IPS DF 19.7 (cell line): ENCODE measurements around the gene LMO3.

ENCODE experiments used
- DNase-seq: peaks from one replicate; pipeline ENCODE4 v3.0.0-alpha.2; 2013; ENCODE audit warnings: low read depth, low spot score

LMO3 gene

GRCh38 chr12:16606117-16606200 is at the start of gene LMO3:
Gene LMO3 (minus strand): TSS chr12:16606162. CDS start chr12:16600860, 5,302 bp downstream.
- no peak for DNase-seq

GRCh38 chr12:16636435-16637055 is 30.6 kb upstream of the LMO3 start:
- DNase-seq = no peak

- no peak for DNase-seq
Measured at GRCh38 chr12:16634786-16635185, 28.8 kb upstream of the LMO3 start.

- no peak for DNase-seq
Measured at GRCh38 chr12:16626991-16627390, 21.0 kb upstream of the LMO3 start.

GRCh38 chr12:16622338-16622737 is 16.4 kb upstream of the LMO3 start:
- no peak for DNase-seq

DNA sequence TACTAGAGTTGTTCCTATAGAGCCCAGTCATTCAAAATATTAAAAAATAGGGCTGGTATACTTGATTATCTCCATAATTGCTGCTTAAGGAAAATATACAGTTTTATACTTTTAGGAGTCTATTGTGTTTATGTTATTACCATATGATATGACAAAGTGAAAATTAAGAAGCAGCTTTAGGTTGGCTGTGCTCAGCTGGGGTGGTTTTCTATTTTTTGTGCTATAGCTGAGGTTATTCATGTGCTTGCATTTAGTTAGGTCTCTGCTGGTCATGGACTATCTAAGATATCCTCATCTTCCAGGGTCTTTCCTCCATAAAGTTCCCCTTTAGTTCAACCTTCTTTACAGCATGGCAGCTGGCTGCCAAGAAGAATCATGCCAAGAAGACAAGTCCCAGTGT is 13.6 kb upstream of the LMO3 start:
- no peak for DNase-seq

DNA sequence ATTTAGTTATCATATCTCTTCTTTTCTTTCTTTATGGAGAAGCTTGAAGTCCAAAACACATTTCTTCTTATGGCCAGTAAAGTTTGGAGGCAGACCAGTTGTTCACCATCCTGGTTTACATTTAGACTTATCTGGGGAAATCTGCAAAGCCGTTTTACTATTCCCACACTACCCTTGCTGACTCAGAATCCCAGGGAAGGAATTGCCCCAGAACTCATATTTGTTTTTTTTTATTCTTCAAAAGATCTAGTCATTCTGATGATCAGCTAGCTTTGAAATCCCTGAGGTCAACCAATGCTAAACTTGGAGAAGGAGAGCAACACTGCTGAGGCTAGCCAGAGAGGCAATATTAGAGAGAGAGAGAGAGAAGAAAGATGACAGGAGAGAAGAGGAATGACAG is 12.3 kb upstream of the LMO3 start:
- no peak for DNase-seq

DNA sequence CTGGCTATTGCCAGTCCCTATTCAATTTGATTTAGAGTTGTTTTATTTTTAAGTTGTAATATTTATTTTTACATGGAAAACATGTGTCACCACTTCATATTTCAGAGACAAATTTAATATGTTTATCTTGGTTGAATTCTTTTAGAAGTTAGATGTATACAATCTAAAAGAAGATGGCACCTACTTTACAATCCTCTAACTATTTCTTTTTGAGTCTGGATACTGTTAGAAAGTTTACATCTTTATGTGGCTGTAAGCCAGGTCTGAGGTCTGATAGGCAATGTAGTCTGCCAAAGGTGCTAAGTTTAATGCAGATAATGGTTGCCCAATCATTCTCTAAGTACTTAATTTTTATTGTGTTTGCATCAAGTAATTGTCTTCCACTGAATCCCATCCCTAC is 7.2 kb upstream of the LMO3 start:
- DNase-seq = no peak

DNA sequence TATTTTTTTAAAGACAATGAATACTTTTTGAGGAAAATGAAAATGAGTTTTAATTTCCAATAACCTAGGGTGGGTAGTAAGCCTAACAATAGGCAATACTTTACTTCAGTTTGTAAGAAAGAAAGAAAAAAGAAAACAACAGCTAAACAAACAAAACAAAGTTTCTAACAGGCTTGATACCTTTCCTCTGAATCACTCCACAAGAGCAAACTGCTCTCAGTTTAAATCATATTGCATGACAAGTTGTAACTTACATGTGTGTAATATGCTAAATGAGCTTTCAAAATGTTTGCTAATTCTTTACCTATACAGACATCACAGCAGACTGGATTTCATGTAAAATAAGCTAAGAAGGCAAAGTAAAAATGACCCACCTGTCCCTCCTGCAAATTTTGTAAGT is 6.7 kb upstream of the LMO3 start:
- no peak for DNase-seq

- DNase-seq = no peak
Measured at GRCh38 chr12:16611146-16611545, 5.2 kb upstream of the LMO3 start.

DNA sequence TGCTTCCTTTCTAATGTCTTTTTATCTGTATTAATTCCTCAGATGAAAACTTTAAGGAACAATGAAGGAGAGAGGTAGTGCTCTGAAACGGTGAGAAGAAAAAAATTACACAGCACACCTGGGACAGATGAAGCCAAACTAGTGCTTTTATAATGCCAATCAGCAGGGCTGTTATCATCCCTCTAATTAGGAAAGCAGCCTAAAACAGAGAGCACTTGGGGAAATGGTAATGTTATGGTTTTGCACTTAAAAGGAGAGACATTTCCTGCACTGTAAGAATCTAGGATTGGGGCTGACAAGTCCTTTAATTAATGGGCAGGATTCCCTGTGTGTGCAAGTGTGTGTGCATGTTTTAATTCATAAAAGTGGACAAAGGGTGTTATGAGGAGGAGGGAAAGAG is 4.8 kb upstream of the LMO3 start:
- DNase-seq = no peak

DNA sequence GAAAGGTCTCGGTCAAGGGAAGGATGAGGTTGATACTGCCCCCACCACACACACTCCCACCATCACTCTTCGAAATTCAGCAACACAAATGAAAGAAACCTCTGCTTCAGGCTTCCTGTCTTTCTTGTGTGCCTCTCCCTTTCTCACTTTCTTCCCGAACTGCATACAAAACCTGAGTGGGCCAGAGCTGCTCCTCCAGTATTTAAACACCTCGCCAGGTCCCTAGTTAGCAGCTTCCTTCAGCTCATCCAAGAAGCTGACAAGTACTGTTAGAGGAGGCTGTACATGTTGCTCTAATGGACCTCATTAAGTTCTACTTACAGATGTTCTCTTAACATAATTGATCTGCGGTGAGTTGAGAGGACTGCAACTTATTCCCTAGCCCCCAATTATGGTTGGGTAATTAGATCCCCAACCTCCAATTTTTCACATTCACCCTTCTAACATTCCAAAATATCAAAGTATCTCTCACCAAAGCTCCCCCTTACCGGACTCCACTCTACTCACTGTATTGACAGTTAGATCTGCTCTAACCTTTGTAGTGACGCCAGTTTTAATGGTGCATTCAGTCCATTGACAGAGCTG is 4.1 kb upstream of the LMO3 start:
- DNase-seq = no peak

DNA sequence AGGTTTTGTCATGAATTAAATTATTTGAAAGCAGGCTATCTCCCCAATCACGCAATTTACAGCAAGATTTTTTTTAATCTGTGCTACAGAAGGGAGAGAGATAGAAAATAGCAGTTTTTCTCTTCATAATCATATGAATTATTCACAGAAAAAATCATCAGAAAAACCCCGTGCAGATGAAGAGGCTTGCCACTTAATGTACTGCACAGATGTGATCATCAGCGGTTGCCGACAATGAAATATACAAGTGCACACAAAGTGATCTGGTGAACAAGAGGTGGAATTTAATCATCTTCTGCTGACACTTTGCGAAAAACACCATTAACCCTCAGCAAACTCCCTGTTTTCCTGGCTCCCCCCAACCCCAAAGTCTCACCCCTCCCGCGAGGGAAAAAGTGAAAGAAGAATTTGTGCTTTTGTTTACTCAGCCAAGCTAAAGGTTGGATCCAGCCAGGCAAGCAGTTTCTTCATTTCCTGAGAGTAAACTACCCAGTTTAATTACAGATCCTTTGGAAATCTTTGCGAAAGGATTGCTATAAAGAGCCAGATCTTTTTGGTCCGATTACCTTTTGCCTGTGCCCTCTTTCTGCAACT is 3.1 kb upstream of the LMO3 start:
- DNase-seq = no peak

DNA sequence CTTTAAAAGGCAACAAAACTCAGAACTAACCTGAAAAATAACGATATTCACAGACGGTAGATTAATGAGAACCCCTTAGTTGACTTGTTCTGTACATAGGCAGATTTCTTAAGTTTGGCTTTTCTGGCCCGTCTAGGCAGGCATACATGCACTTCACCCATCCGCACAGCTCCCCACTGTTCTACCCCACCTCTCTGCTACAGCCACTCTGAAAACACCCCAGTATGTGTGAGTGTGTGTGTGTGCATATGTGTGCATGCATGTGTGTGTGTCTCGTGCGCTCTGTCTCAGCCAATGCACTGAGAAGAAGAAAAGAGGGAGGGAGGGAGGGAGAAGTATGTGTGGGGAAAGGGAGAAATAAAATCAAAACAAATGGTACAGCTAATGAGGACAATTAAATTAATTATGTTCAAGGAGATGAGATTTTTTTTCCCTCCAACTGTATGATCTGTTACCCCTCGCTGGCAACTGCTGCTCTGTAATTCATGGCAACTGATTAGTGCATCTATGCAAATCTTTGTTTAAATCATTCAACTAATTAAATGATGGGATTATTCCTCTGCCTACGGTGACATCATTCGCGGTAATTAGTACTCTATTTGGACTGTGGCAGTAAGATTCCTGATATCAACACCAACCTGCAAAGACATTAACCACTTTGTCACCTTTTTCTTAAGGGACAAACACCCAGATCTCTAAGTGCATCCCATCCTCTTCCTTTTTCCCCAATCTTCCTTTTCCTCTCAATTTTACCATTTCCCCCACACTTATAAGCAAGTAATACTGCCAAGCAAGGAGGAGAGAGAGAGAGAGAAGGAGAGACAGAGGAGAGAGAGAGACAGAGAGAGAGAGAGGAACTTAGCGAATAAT is 2.2 kb upstream of the LMO3 start:
- DNase-seq = no peak

- no peak for DNase-seq
Measured at GRCh38 chr12:16606991-16607390, 1.0 kb upstream of the LMO3 start.

DNA sequence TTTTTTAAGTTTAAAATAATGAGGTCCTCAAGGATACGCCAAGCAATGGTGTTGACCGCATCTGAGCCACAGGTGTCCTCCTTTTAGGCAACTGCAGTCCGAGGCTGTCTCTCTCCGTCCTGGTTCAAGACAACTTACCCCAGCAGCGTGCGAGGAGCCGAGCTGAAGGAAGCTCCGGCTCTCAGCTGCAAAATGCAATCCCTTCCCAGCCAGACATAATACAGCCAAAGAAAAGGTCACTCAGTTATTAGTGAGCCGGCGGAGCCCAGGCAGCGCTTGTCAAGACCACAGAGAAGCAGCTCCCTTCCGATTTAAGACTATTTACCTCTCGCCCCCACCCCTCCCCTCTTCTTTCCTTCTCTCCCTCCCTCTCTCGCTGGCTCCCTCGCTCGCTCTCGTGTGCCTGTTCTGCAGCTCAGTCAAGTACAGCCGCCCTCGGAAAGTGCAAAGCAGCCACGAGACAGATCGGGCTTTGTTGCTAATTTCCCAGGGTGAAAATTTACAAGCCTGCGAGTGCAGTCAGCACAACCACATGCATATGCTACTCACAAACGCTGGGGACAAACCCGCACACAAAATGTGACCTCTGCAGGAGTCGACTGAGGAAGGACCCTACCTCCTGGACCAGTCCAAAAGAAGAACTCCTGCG is 363 bp upstream of the LMO3 start:
- DNase-seq = no peak

- no peak for DNase-seq
Measured at GRCh38 chr12:16605642-16606116, 283 bp downstream of the LMO3 start.

DNA sequence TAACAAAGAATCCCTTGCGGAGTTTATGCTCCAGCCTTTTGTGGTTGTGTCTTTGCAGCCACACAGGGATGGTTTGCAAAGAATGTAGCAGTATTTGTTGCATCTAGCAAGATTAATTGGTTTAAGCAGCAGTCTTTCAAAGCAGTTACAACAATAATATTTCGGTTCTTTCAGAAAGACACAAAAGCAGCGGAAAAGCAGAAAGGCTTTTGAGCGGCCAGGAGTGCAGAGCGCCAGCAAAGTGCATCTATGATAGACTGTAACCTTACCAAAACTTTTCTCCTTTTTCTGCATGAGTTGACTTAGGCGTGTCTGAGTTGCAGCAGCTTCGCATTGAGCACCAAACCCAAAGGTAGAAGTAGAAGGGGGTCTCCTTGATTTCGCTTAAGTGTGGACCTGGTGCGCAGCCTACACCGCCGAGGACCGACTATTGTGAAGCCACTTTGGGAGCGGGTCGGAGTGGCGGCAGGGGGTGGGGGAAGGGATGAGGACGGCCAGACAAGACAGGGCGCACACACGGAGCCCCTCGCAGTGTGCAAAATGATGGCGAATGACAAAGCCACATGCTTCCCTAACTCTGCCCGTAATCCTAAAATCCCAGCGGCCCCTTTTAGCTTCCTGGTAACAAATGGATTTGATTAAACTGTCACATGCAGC is 1.2 kb downstream of the LMO3 start:
- no peak for DNase-seq

- no peak for DNase-seq
Measured at GRCh38 chr12:16603916-16604575, 1.9 kb downstream of the LMO3 start.

DNA sequence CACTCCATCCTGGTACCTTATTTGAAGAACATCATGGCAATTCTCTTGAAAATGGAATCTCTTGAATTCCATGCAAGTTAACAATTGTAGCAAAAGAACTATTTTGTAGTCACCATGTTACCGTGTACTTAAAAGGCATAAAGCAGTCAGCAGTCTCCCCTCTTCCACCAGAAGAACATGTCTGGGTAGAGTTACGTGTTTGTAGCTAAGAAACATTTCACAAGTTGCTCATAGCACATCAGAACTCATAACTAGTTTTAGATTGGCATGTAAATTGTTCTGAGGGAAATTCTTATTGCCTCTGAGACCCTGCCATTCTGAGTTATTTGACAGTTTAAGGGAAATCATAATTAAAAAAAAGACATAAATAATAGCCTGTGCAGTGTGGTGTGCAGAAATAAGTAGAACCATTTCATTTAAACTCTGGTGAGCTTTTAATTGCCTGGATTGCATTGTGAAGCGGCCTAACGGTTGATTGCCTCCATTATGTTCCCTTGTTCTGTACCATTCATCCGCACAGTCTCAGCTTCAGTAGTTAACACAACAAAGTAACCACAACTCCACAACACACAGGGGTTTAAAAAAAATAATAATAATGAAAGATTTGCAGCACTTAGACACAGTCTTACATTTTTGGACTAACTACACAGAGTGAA is 2.6 kb downstream of the LMO3 start:
- no peak for DNase-seq

- no peak for DNase-seq
Measured at GRCh38 chr12:16602412-16602811, 3.5 kb downstream of the LMO3 start.
